Neuronal stem cell (in vitro differentiated cells): Measurements from ENCODE around the gene NEURL1B.

ENCODE experiments used
- DNase-seq: peaks from one replicate; pipeline ENCODE4 v3.0.0-alpha.2; 2013; ENCODE audit warnings: low spot score
- H2AFZ ChIP-seq: one replicate; pipeline ENCODE4 v1.6.1; 2013; ENCODE audit warnings: mild to moderate bottlenecking, low read length, inconsistent platforms
- H2AK5ac ChIP-seq: 2 replicates; pipeline ENCODE4 v1.6.1; 2013; ENCODE audit warnings: low read depth, mild to moderate bottlenecking, inconsistent platforms, low read length, moderate library complexity, mixed read lengths
- H2BK120ac ChIP-seq: 2 replicates; pipeline ENCODE4 v1.6.1; 2013; ENCODE audit warnings: low read depth, mild to moderate bottlenecking, inconsistent platforms, low read length, moderate library complexity, mixed read lengths
- H2BK12ac ChIP-seq: one replicate; pipeline ENCODE4 v1.6.1; 2013; ENCODE audit warnings: low read length, inconsistent platforms
- H2BK15ac ChIP-seq: 2 replicates; pipeline ENCODE4 v1.6.1; 2013; ENCODE audit warnings: mild to moderate bottlenecking, low read length, inconsistent platforms, mixed read lengths
- H2BK5ac ChIP-seq: one replicate; pipeline ENCODE4 v1.6.1; 2013; ENCODE audit warnings: inconsistent platforms, mild to moderate bottlenecking, low read length, moderate library complexity
- H3K14ac ChIP-seq: one replicate; pipeline ENCODE4 v1.6.1; 2013; ENCODE audit warnings: low read length, inconsistent platforms
- H3K18ac ChIP-seq: 2 replicates; pipeline ENCODE4 v1.6.1; 2013; ENCODE audit warnings: low read length, inconsistent platforms
- H3K23ac ChIP-seq: 2 replicates; pipeline ENCODE4 v1.6.1; 2013; ENCODE audit warnings: low read depth, mild to moderate bottlenecking, mixed read lengths, low read length, inconsistent platforms; ENCODE audit not compliant: poor library complexity
- H3K27ac ChIP-seq: replicated peaks from 3 replicates; pipeline ENCODE4 v1.5.1; 2013; ENCODE audit warnings: low read length, inconsistent platforms
- H3K27me3 ChIP-seq, 3 experiments: 2 replicates each; pipeline ENCODE4 v1.6.1; 2013; ENCODE audit warnings: low read length in 3 of 3, mild to moderate bottlenecking in 2 of 3, inconsistent platforms in 1 of 3, low read depth in 1 of 3, mixed read lengths in 1 of 3, moderate library complexity in 1 of 3; ENCODE audit not compliant: control insufficient read depth in 3 of 3, insufficient read depth in 3 of 3
- H3K36me3 ChIP-seq, 2 donors: replicated peaks in 1 of 2; 2 replicates each; pipeline ENCODE4 v1.6.1; 2013; ENCODE audit warnings: low read length in 2 of 2; ENCODE audit not compliant: control insufficient read depth in 2 of 2, insufficient read depth in 2 of 2
- H3K4ac ChIP-seq: 2 replicates; pipeline ENCODE4 v1.6.1; 2013; ENCODE audit warnings: inconsistent platforms, mild to moderate bottlenecking, low read length, moderate library complexity
- H3K4me1 ChIP-seq, 2 donors: 1 replicate in 1 of 2; 2 replicates in 1 of 2; pipeline ENCODE4 v1.6.1; 2013; ENCODE audit warnings: low read length in 2 of 2, low read depth in 1 of 2; ENCODE audit not compliant: control insufficient read depth in 2 of 2, insufficient read depth in 1 of 2
- H3K4me2 ChIP-seq: one replicate; pipeline ENCODE4 v1.6.1; 2013; ENCODE audit warnings: mild to moderate bottlenecking, low read length, inconsistent platforms; ENCODE audit not compliant: insufficient read depth, poor library complexity, severe bottlenecking
- H3K4me3 ChIP-seq, 2 donors: 2 replicates each; pipeline ENCODE4 v1.5.1; 2013; ENCODE audit warnings: low read length in 2 of 2, mild to moderate bottlenecking in 2 of 2, inconsistent platforms in 1 of 2, moderate library complexity in 1 of 2
- H3K79me1 ChIP-seq: one replicate; pipeline ENCODE4 v1.6.1; 2013; ENCODE audit warnings: low read depth, mild to moderate bottlenecking, inconsistent platforms, low read length, moderate library complexity
- H3K9ac ChIP-seq: one replicate; pipeline ENCODE4 v1.6.1; 2013; ENCODE audit warnings: mild to moderate bottlenecking, low read depth, low read length, inconsistent platforms; ENCODE audit not compliant: poor library complexity
- H3K9me3 ChIP-seq, 2 donors: replicated peaks in 1 of 2; 2 replicates each; pipeline versions ENCODE3 to v1.6.1; 2013; ENCODE audit warnings: low read length in 2 of 2, mild to moderate bottlenecking in 2 of 2, inconsistent platforms in 1 of 2, low read depth in 1 of 2, mixed read lengths in 1 of 2, moderate library complexity in 1 of 2; ENCODE audit not compliant: control insufficient read depth in 2 of 2, insufficient read depth in 1 of 2
- H4K8ac ChIP-seq: one replicate; pipeline ENCODE4 v1.6.1; 2013; ENCODE audit warnings: low read depth, mild to moderate bottlenecking, inconsistent platforms, low read length, moderate library complexity
- H4K91ac ChIP-seq: one replicate; pipeline ENCODE4 v1.6.1; 2013; ENCODE audit warnings: low read length, low read depth, mild to moderate bottlenecking, inconsistent platforms; ENCODE audit not compliant: poor library complexity
- WGBS, 2 donors: extraction: QIAGEN DNeasy Blood & Tissue Kit; methylation state at CpG; one replicate each; pipeline ENCODE4 v1.1.7; 2013; ENCODE audit warnings: missing lambda C conversion rate in 2 of 2, mixed read lengths in 1 of 2; ENCODE audit not compliant: insufficient read length in 2 of 2, insufficient replicate concordance in 1 of 2; ENCODE audit errors: extremely low coverage in 2 of 2; 5-methylcytosine and 5-hydroxymethylcytosine counted together

Gene NEURL1B

GRCh38 chr5:172694061-172694460 lies 53.0 kb downstream of the NEURL1B start:
- Histone ChIP-seq H3K27ac (no peak overlapping the region), H4K8ac (no peak overlapping the region), H3K4me1 (peaks cover 6 to 11% of the 10 kb centered on the region in 2 donors), H3K4me2 (no peak overlapping the region), H3K18ac (no peak overlapping the region), H2BK120ac (no peak overlapping the region), H2AK5ac (no peak overlapping the region), H3K14ac (no peak overlapping the region), H3K27me3 (peaks cover 0 to 2% (median 0%) of the 10 kb centered on the region in 3 experiments), H2AFZ (no peak overlapping the region), H2BK12ac (no peak overlapping the region), H2BK5ac (no peak overlapping the region), H2BK15ac (no peak overlapping the region), H3K36me3 (no peaks in the 10 kb centered on the region), H3K9me3 (no peaks in the 10 kb centered on the region), H4K91ac (no peak overlapping the region), H3K23ac (no peak overlapping the region), H3K9ac (no peak overlapping the region), H3K79me1 (no peaks in the 10 kb centered on the region), H3K4ac (no peak overlapping the region), H3K4me3 (no peak overlapping the region)
- no peak for DNase-seq
- WGBS, 2 donors = no CpG with 5 or more reads among the region's 4 CpGs

DNA sequence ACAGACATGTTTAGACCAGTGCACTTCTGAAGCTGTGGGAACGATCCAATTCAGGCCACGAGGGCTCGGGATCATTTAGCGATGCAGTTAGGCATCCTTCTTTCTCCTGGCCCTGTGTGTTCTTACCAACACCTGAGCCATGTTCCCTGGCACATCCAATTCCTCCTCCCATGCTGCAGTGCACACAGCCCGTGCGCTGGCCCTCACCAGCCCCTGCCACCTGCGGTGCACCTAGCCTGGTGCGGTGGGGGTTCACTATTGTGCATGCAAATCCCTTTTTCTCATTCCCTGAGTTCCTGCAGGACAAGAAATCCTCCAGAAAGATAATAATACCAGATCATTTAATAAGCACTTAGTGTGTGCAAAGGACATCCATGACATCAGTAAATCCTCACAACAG lies 53.5 kb downstream of the NEURL1B start:
- Histone ChIP-seq H4K91ac (no peak overlapping the region), H3K27ac (no peak overlapping the region), H3K27me3 (peaks cover 0 to 3% (median 2%) of the 10 kb centered on the region in 3 experiments), H3K4me3 (no peak overlapping the region), H3K23ac (no peak overlapping the region), H3K18ac (no peak overlapping the region), H3K79me1 (no peaks in the 10 kb centered on the region), H2AK5ac (no peak overlapping the region), H2BK120ac (no peak overlapping the region), H4K8ac (no peak overlapping the region), H3K9ac (no peak overlapping the region), H3K36me3 (no peaks in the 10 kb centered on the region), H3K14ac (no peak overlapping the region), H3K4me2 (no peak overlapping the region), H2BK12ac (no peak overlapping the region), H3K4me1 (peaks cover 6 to 11% of the 10 kb centered on the region in 2 donors), H2AFZ (no peak overlapping the region), H2BK15ac (no peak overlapping the region), H2BK5ac (no peak overlapping the region), H3K4ac (no peak overlapping the region), H3K9me3 (no peaks in the 10 kb centered on the region)
- no CpG with 5 or more reads among the region's 8 CpGs for WGBS, 2 donors
- DNase-seq = no peak

DNA sequence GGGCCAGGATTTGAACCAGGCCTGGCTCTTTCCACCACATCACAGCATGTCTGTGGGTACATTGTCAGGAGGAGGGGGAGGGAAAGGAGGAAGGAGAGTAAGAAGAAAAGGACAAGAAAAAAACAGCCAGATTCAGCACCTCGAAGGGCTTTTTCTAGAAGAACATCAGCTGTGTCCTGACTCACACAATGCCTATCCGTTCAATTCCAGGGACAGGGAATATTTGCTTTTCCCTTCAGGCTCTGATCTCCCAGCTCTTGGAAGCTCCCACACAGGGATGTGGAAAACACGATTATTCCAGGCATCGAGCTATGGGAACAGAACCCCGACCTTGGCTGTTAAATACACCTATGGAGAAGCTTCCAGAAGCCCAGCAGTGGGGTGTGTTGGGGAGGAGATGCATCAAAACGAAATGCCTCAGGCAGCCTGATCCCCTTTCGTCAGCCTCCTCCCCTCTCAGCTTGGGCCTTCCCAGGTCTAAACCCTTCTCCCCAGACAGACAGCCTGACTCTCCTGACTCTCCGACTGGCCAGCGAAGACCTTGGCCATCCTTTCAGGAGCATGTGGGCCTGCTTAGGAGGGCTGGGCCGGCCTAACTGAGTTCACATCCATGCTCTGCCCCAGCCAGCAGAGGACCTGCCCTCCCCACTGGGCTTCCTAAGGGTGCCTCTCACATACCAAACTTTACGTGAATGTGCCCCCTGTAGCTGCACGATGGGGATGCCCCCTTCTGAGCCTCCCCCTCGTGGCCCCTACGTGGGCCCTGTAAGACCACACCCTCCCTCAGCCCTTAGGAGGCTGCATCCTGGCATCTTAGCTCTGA lies 54.4 kb downstream of the NEURL1B start:
- peaks cover 8 to 15% of the 10 kb centered on the region in 2 donors for H3K4me1 ChIP-seq
- H3K9me3 ChIP-seq = no peaks in the 10 kb centered on the region
- no peak overlapping the region for H2BK120ac ChIP-seq
- no peak overlapping the region for H3K4ac ChIP-seq
- no peak overlapping the region for H3K14ac ChIP-seq
- H3K36me3 ChIP-seq = no peaks in the 10 kb centered on the region
- no peak overlapping the region for H3K4me3 ChIP-seq
- H3K27me3 ChIP-seq = peaks cover 0 to 12% (median 4%) of the 10 kb centered on the region in 3 experiments
- H3K23ac ChIP-seq = no peak overlapping the region
- peak overlapping the region; percentile 42 for H3K18ac ChIP-seq
- no peak overlapping the region for H3K4me2 ChIP-seq
- WGBS, 2 donors = no CpG with 5 or more reads among the region's 14 CpGs
- no peak for DNase-seq
- H3K79me1 ChIP-seq = no peaks in the 10 kb centered on the region
- peak overlapping the region; percentile 24 for H3K9ac ChIP-seq
- no peak overlapping the region for H4K8ac ChIP-seq
- H2BK5ac ChIP-seq = no peak overlapping the region
- no peak overlapping the region for H2AK5ac ChIP-seq
- H2BK12ac ChIP-seq = no peak overlapping the region
- H2AFZ ChIP-seq = peak overlapping the region; percentile 42
- no peak overlapping the region for H2BK15ac ChIP-seq
- H4K91ac ChIP-seq = no peak overlapping the region
- no peak overlapping the region for H3K27ac ChIP-seq

DNA sequence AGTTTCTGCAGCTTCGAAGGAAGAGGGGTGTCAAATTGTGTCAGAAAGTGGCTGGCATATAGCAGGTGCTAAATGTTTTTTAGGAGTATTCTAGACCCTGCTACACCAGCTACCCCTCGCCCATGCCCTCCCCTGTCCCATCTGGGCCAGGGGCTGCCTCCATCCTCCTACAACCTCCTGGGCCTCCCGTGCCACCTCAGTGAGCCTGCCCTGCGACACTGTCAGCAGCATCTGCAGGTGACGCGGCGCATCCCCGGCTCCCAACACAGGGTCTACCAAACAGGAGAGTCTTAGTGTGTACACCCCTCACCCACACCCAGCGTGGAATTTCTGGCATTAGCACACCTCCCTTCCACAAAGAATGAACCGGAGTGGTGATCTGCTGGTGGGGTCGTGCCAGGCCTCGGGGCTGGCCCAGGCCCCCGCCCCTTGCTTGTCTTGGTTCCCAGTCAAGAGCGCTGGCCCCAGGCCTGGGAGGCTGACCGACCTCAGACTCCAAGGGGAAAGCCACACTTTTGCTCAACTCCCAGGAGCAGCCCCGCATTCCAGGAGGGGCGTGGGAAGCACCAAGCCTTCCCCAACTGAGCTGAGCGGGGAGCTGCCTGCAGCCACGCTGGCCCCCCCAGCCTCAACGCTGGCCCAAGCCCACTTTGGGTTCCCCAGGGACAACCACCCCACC lies 55.2 kb downstream of the NEURL1B start:
- H3K4me1 ChIP-seq = peaks cover 13 to 22% of the 10 kb centered on the region in 2 donors
- peak overlapping the region; percentile 27 for H2BK12ac ChIP-seq
- DNase-seq = no peak
- peak overlapping the region; percentile 90 for H2AFZ ChIP-seq
- H3K14ac ChIP-seq = no peak overlapping the region
- H2BK120ac ChIP-seq = no peak overlapping the region
- no peaks in the 10 kb centered on the region for H3K79me1 ChIP-seq
- no CpG with 5 or more reads among the region's 20 CpGs for WGBS, 2 donors
- peak overlapping the region; percentile 54 for H3K18ac ChIP-seq
- no peak overlapping the region for H3K9ac ChIP-seq
- no peaks in the 10 kb centered on the region for H3K9me3 ChIP-seq
- H3K4me3 ChIP-seq = no peak overlapping the region
- H2BK5ac ChIP-seq = no peak overlapping the region
- peaks cover 0 to 18% (median 10%) of the 10 kb centered on the region in 3 experiments for H3K27me3 ChIP-seq
- peak overlapping the region; percentile 81 for H2AK5ac ChIP-seq
- no peak overlapping the region for H4K91ac ChIP-seq
- no peak overlapping the region for H4K8ac ChIP-seq
- no peak overlapping the region for H3K4me2 ChIP-seq
- no peaks in the 10 kb centered on the region for H3K36me3 ChIP-seq
- H2BK15ac ChIP-seq = peak overlapping the region; percentile 32
- no peak overlapping the region for H3K27ac ChIP-seq
- H3K23ac ChIP-seq = no peak overlapping the region
- no peak overlapping the region for H3K4ac ChIP-seq
